Fibroblast of skin of abdomen (primary cell): ENCODE data around the gene RHD. TPM values are rescaled to one million over a fixed set of nuclear protein-coding genes. Genes with fewer than 3 reads are reported as not detected.
"Not testable (repeated sequence)": the region's sequence is repeated elsewhere in the genome, so short reads cannot be mapped to it uniquely, and the experiment has no call there.

Source experiments
- DNase-seq: peaks from one replicate; pipeline ENCODE4 v3.0.0-alpha.2; 2013
- polyA plus RNA-seq, 2 experiments: library from polyadenylated mRNA; unstranded; fragments of 120-200 nt; gene quantifications; one replicate each; pipeline ENCODE4 v1.2.1, GENCODE V29; 2013; ENCODE audit not compliant: insufficient read length in 2 of 2

The RHD gene
- 0.31 TPM for polyA plus RNA-seq (2013, experiment 1 of 2; ENCODE audit: insufficient read length)
- polyA plus RNA-seq (2013, experiment 2 of 2; ENCODE audit: insufficient read length), result 0.16 TPM

- DNase-seq, result not testable (repeated sequence)
Measured at GRCh38 chr1:25272238-25272637, at the start of gene RHD. Gene RHD, plus strand, starts transcription at chr1:25272509. Its CDS starts 39 bp downstream, at chr1:25272548.

DNA sequence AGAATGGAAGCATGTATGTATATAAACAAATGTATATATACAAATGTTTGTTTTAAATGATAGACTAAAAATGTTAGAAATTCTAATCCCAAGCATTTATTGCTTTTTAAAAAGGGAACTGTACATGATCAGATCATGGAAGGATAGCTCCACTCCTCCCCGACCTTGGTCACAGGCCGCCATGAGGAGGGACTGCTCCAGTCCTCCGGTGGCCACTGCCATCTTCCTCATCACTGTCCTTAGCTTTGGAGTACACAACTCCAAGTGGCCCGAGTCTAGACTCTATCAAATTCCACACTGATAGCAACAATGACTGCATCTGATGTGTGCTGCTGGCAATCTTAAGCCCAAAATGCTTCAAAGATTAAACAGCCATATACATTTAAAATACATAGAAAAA lies 49.7 kb upstream of the RHD start:
- no peak for DNase-seq

- peak; percentile 11 for DNase-seq
Measured at GRCh38 chr1:25223471-25223870, 48.8 kb upstream of the RHD start.

GRCh38 chr1:25232027-25232865 lies 40.1 kb upstream of the RHD start, which contains the start of gene SYF2:
Gene SYF2, minus strand, starts transcription at chr1:25232502. Its CDS starts 35 bp downstream, at chr1:25232467.
- peak; percentile 94 for DNase-seq

DNA sequence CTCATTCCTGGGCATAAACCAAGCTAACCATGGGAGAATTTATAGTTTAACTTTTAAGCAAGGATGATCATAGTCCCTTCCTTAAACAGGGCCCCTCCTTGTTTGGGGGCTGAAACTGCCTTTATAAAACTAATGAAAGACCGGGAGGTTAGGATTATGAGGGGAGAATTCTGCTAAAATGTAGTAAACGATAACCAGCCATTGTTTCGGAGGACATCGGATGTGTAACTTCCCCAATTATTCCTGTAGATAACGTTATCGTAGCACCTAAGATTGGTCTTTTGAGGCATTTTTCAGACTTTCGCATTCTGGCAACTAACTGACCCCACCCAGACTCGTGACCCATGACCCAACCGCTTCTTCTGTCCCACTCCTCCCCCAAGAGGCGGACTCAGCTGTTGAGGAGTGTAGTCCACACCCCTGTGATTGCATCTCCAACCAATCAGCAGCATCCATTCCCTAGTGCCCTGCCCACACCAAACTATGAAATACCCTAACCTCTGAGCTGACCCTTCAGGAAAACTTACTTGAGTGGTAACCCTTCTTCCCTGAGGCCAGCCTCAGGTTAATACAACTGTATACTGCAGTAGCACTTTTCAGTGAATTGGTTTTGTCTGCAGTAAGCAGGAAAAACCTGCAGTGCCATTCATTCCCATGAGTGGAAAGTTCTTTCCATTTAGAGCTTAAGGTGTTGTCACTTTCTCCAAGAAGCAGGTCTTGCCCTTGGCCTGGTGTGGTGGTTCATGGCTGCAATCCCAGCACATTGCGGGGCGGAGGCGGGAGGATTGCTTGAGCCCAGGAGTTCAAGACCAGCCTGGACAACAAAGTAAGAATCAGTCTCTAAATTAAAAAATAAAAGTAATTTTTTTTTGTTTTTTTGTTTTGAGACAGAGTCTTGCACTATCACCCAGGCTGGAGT lies 39.2 kb upstream of the RHD start:
- DNase-seq, result peak; percentile 81

DNA sequence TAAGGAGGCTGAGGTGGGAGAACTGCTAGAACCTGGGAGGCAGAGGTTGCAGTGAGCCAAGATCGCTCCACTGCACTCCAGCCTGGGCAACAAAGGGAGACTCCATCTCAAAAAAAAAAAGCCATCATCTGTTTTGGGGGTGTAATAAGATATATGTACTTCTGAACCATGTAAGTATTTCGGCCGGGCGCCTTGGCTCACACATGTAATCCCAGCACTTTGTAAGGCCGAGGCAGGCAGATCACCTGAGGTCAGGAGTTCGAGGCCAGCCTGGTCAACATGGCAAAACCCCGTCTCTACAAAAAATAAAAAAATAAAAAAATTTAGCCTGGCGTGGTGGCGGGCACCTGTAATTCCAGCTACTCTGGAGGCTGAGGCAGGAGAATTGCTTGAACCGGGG lies 36.9 kb upstream of the RHD start:
- not testable (repeated sequence) for DNase-seq

DNA sequence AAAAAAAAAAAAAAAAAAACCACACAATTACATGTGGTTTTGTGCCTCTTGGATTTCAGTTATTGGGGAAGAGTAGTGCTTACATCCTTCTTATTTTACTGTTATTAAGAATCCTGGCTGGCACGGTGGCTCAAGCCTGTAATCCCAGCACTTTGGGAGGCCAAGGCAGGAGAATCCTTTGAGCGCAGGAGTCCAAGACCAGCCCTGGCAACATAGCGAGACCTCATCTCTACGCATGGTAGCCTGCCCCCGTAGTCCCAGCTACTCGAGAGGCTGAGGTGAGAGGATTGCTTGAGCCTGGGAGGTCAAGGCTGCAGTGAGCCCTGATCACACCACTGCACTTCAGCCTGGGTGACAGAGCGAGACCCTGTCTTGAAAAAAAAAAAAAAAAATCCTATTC lies 36.0 kb upstream of the RHD start:
- DNase-seq, result not testable (repeated sequence)

DNA sequence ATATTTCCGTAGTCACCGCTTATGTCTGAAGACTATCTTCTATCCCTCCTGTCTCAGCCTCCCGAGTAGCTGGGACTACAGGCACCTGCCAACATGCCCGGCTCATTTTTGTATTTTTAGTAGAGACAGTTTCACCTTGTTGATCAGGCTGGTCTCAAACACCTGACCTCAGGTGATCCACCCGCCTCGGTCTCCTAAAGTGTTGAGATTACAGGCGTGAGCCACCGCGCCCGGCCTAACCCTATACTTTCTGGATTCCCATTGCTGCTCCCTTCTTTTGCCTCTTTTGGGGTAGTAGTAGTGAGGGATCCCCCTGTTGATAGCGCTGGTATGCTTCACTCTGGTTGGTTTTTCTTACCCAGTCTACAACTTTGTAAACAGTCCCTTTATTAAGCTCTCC lies 34.3 kb upstream of the RHD start:
- no peak for DNase-seq

GRCh38 chr1:25239681-25240541 lies 32.4 kb upstream of the RHD start:
- peak; percentile 85 for DNase-seq

- DNase-seq, result peak; percentile 28
Measured at GRCh38 chr1:25243907-25244306, 28.4 kb upstream of the RHD start.

GRCh38 chr1:25245393-25245792 lies 26.9 kb upstream of the RHD start:
- DNase-seq, result no peak

GRCh38 chr1:25245809-25246599 lies 26.3 kb upstream of the RHD start:
- no peak for DNase-seq

- DNase-seq, result peak; percentile 8
Measured at GRCh38 chr1:25246600-25247023, 25.7 kb upstream of the RHD start.

- peak; percentile 99 for DNase-seq
Measured at GRCh38 chr1:25247024-25247828, 25.1 kb upstream of the RHD start, which contains the start of gene RSRP1. Gene RSRP1, minus strand, starts transcription at chr1:25247454. Its CDS starts 491 bp downstream, at chr1:25246963.

DNA sequence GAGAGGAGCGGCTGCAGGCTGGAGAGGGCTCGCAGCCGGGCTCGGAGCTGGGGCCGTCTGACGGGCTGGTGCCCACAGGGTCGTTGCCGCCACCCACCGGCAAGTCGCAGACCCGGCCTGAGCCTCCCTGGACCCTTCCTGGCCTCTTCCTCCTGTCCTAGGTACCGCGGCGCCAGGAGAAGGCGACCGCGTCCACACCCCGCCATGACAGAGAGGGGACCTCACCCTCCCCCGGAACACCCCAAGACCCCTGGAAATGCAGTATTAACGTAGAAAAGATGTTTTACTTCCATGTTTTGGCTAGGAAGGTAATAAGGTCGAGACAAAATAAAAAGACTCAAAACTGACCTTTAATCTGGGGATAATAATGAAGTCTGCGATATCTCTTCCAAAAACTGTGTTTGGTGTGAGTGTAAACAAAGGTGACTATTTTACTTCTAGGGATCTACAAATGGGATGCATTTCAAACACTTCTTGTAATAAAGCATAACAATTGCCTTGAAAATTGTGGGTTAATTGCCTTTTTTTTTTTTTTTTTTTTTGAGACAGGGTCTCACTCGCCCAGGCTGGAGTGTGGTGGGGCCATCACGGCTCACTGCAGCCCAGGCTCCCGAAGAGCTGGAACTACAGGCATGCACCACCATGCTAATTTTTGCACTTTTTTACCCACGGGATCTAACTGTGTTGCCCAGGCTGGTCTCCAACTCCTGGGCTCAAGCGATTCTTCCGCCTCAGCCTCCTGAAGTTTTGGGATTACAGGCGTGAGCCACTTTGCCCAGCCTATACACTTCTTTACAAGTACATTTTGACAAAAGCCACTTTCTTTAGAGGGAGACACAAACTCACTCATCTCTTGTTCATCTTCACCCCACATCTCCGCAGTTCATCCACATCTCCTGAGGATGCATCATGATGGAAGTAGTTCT lies 24.2 kb upstream of the RHD start:
- no peak for DNase-seq

- peak; percentile 69 for DNase-seq
Measured at GRCh38 chr1:25253911-25254310, 18.4 kb upstream of the RHD start.

DNA sequence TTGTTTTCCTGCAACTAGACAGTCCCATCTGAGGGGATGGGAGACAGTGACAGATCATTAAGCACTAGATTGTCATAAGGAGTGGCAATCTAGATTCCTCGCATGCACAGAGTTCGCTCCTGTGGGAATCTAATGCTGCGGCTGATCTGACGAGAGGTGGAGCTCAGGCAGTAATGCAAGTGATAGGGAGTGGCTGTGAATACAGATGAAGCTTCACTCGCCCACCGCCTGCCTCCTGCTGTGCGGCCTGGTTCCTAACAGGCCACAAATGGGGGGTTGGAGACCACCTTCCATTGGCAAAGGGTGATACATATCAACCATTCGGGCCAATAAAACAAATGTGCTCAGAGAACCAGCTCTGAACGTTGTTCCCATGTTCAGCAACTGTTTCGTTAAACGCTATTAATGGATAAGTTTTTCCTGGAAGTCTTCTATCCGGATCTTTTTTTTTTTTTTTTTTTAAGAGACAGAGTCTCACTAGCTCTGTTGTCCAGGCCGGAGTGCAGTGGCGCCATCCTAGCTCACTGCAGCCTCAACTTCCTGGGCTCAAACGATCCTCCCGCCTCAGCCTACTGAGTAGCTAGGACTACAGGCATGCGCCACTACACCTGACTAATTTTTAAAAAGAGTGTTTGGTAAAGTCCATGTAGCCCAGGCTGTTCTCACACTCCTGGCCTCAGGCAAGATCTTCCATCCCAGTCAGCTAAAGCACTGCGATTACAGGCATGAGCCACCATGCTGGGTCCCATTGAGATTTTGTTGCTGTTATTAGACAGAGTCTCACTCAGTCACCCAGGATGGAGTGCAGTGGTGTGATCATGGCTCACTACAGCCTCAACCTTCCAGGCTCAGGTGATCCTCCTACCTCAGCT lies 16.4 kb upstream of the RHD start:
- no peak for DNase-seq

- no peak for DNase-seq
Measured at GRCh38 chr1:25256578-25256965, 15.7 kb upstream of the RHD start.
